Erythroblast (primary cell): ENCODE results near the gene CTSE.

Experiments
- GATA1 ChIP-seq: IDR thresholded peaks from 2 replicates; pipeline ENCODE4 v1.6.1; 2011; ENCODE audit warnings: low read depth, mild to moderate bottlenecking, control low read depth, low read length, moderate library complexity
- POLR2A ChIP-seq: IDR thresholded peaks from 2 replicates; pipeline ENCODE4 v1.6.1; 2011; ENCODE audit warnings: mild to moderate bottlenecking, low read length

DNA sequence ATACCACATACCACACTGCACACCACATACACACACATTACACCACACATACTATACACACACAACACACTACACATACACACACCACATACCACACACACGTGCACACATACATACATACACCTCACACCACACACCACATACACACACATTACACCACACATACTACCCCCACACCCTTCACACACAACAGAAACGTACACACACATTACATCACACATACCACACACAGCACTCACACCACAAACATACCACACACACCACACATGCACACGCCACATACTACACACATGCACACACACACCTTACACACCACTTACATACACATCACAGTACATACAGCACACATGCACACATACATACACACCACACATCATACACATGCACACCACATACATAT is 49.0 kb downstream of the CTSE start:
- TF ChIP-seq POLR2A (no peak), GATA1 (no peak)
